ENCODE data around the gene GFRA1.

- TF ChIP-seq POLR2A (IDR thresholded peaks at IDR 0.05) = no peak
- no peak for TF ChIP-seq CTCF (IDR thresholded peaks at IDR 0.05)
Measured at GRCh38 chr10:116215651-116216050, 57.4 kb downstream of the GFRA1 start.
